ENCODE data around the gene EGLN2. TPM values are rescaled to one million over a fixed set of nuclear protein-coding genes. Genes with fewer than 3 reads are reported as not detected.

The EGLN2 gene
- total RNA-seq, 1 experiment from 2014 or later, result 135 TPM

DNA sequence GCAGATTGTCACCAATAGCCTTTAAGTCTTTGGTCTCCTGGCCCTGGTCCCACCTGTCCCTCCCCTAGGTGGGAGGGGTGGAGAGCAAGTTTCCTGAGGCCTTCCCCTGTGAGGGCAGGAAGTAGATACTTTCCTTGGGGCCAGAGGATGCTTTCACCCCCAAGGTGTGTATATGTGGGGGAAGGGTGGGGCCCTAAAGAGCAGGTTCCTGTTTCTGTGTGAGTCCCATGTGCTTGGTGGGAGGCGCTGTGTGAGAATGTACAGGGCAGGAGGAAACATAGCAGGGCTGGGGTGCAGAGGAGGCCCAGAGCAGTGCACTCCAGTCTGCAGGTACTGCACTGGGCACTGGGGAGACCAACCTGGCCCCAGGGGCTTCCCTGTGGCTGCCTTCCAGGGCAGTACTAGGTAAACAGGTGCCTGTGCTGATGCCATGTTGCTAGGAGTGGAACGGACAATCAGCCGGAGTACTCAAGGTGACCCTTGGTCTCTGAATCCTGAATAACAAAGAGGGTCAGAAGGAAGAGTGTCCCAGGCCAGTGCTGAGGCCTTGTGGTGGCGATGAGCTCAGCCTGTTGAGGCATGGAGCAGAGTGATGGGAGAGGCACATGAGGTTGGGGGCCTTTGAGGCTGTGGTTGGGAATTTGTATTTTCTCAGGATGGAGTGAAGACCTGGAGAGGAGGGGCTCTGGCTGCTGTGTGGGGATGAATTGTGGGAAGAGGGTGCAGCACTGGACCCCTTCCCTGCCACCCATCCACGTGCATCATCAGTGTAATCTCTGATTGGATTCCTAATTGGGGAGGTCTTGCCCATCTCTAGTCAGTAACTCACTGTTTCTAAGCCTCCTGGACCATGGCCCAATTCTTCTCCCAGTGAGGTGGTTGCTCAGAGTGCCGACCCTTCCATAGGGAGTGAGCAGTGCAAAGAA lies 5.1 kb downstream of the EGLN2 start:
- ChIA-PET POLR2A (no interaction called here), CTCF (interaction anchor here (1.2 kb wide), 1 partner anchor 27 kb away, joined by 4 read pairs; no protein-coding TSS in a partner anchor)
- no peak for DNase-seq
- intact Hi-C loops (cut with micrococcal nuclease; ENCODE audit: unreplicated experiment), result no loop called here
- Mint-ChIP-seq H3K27me3 (ENCODE audit: insufficient read depth, unreplicated experiment) (no peaks in the 10 kb centered on the region), H3K9me3 (ENCODE audit: unreplicated experiment) (no peaks in the 10 kb centered on the region), H3K27ac (ENCODE audit: unreplicated experiment) (peak overlapping the region; percentile 18), H3K4me1 (ENCODE audit: low read depth, unreplicated experiment) (peaks cover 34% of the 10 kb centered on the region), H3K4me3 (ENCODE audit: unreplicated experiment) (no peak overlapping the region), H3K36me3 (ENCODE audit: insufficient read depth, unreplicated experiment) (peaks cover 97% of the 10 kb centered on the region)
- no peaks in the 10 kb centered on the region for H3K9me3 ChIP-seq
- no peaks in the 10 kb centered on the region for H3K27me3 ChIP-seq (replicated peaks; ENCODE audit: control insufficient read depth, insufficient read depth, low read length)
- H3K4me3 ChIP-seq (ENCODE audit: low read depth, low read length), result no peak overlapping the region
- H3K36me3 ChIP-seq (ENCODE audit: control insufficient read depth, insufficient read depth, low read length), result peaks cover 29% of the 10 kb centered on the region
- BruUV-seq (replicated peaks), result no TSS peak
- TF ChIP-seq, protein P1, sequence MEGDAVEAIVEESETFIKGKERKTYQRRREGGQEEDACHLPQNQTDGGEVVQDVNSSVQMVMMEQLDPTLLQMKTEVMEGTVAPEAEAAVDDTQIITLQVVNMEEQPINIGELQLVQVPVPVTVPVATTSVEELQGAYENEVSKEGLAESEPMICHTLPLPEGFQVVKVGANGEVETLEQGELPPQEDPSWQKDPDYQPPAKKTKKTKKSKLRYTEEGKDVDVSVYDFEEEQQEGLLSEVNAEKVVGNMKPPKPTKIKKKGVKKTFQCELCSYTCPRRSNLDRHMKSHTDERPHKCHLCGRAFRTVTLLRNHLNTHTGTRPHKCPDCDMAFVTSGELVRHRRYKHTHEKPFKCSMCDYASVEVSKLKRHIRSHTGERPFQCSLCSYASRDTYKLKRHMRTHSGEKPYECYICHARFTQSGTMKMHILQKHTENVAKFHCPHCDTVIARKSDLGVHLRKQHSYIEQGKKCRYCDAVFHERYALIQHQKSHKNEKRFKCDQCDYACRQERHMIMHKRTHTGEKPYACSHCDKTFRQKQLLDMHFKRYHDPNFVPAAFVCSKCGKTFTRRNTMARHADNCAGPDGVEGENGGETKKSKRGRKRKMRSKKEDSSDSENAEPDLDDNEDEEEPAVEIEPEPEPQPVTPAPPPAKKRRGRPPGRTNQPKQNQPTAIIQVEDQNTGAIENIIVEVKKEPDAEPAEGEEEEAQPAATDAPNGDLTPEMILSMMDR (IDR thresholded peaks at IDR 0.05; ENCODE audit: insufficient read depth in 1 of 2, low read depth in 1 of 2, low read length in 1 of 2, severe bottlenecking in 1 of 2, unreplicated experiment in 1 of 2), result no peak
- H3K4me1 ChIP-seq, result peaks cover 7% of the 10 kb centered on the region

DNA sequence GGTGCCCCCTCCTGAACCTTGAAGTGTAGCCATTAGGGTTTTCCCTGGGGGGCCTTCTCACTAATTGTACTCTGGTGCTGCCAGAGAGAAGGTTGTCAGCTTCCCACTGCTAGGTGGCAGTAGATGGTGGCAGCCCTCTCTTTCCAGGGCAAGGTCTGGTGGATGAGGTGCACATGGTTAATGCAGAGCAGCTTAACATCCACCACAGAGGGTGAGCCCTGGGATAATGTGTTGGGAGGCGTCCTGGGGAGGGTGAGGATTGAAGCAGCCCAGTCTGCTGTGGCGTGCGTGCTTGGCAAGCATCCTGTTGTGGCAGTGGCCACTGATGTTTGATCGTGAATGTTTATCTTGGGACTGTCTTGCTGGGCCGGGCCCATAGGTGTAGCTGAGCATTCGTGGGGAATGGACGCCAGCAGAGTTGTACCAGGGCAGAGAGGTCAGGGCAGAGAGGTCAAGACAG lies 5.8 kb downstream of the EGLN2 start:
- Mint-ChIP-seq H3K4me3 (ENCODE audit: unreplicated experiment) (no peak overlapping the region), H3K4me1 (ENCODE audit: low read depth, unreplicated experiment) (peaks cover 34% of the 10 kb centered on the region), H3K27ac (ENCODE audit: unreplicated experiment) (no peak overlapping the region), H3K9me3 (ENCODE audit: unreplicated experiment) (no peaks in the 10 kb centered on the region), H3K27me3 (ENCODE audit: insufficient read depth, unreplicated experiment) (no peaks in the 10 kb centered on the region), H3K36me3 (ENCODE audit: insufficient read depth, unreplicated experiment) (peaks cover 97% of the 10 kb centered on the region)
- BruUV-seq (replicated peaks), result no TSS peak
- ChIA-PET CTCF (interaction anchor here (1.2 kb wide), 1 partner anchor 27 kb away, joined by 4 read pairs; no protein-coding TSS in a partner anchor), POLR2A (no interaction called here)
- Histone ChIP-seq H3K9me3 (no peaks in the 10 kb centered on the region), H3K27me3 (replicated peaks; ENCODE audit: control insufficient read depth, insufficient read depth, low read length) (no peaks in the 10 kb centered on the region), H3K4me1 (peaks cover 9% of the 10 kb centered on the region), H3K36me3 (ENCODE audit: control insufficient read depth, insufficient read depth, low read length) (peaks cover 33% of the 10 kb centered on the region), H3K4me3 (ENCODE audit: low read depth, low read length) (no peak overlapping the region)
- intact Hi-C loops (cut with micrococcal nuclease; ENCODE audit: unreplicated experiment), result loop anchor here (5.0 kb wide), 1 partner anchor 102 kb away; no protein-coding TSS in a partner anchor
- DNase-seq, result no peak
- TF ChIP-seq, protein P1 (IDR thresholded peaks at IDR 0.05; ENCODE audit: insufficient read depth in 1 of 2, low read depth in 1 of 2, low read length in 1 of 2, severe bottlenecking in 1 of 2, unreplicated experiment in 1 of 2), result no peak

DNA sequence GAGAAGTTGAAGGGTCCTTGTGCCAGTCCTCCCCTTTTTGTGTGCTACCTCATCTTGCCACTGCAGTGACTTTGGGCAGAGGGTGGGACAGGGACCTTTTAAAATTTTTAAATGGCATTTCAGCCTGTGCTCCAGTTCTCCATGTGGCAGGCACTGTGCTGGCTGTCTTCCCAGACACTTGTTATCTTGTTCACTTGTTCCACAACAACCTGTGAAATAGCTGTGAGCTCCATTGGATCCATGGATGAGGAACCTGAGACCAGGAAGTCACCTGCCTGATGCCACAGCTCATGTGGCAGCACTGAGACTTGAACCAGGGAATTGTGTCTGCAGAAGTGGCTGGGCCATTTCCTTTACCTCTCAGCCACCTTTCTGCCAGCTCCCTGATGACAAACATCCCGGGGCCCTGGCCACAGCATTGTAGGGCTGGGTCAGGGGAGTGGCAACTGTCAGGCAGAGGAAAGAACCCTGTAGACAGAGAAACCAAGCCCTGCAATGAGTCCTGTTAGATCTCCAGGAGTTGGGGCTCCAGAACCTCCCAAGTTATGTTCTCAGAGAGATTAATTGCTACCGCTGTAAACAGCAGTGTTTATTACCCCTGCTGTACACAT lies 6.4 kb downstream of the EGLN2 start:
- Mint-ChIP-seq H3K36me3 (ENCODE audit: insufficient read depth, unreplicated experiment) (peaks cover 97% of the 10 kb centered on the region), H3K27me3 (ENCODE audit: insufficient read depth, unreplicated experiment) (no peaks in the 10 kb centered on the region), H3K4me3 (ENCODE audit: unreplicated experiment) (no peak overlapping the region), H3K27ac (ENCODE audit: unreplicated experiment) (no peak overlapping the region), H3K4me1 (ENCODE audit: low read depth, unreplicated experiment) (peaks cover 36% of the 10 kb centered on the region), H3K9me3 (ENCODE audit: unreplicated experiment) (no peaks in the 10 kb centered on the region)
- CTCF ChIA-PET, result interaction anchor here (1.2 kb wide), 1 partner anchor 28 kb away, joined by 4 read pairs; no protein-coding TSS in a partner anchor
- Histone ChIP-seq H3K4me1 (peaks cover 13% of the 10 kb centered on the region), H3K27me3 (replicated peaks; ENCODE audit: control insufficient read depth, insufficient read depth, low read length) (no peaks in the 10 kb centered on the region), H3K36me3 (ENCODE audit: control insufficient read depth, insufficient read depth, low read length) (peaks cover 33% of the 10 kb centered on the region), H3K4me3 (ENCODE audit: low read depth, low read length) (no peak overlapping the region), H3K9me3 (no peaks in the 10 kb centered on the region)
- TF ChIP-seq, protein P1 (IDR thresholded peaks at IDR 0.05; ENCODE audit: insufficient read depth in 1 of 2, low read depth in 1 of 2, low read length in 1 of 2, severe bottlenecking in 1 of 2, unreplicated experiment in 1 of 2), result no peak
- DNase-seq, result no peak
- intact Hi-C loops (cut with micrococcal nuclease; ENCODE audit: unreplicated experiment), result loop anchor here (5.0 kb wide), 1 partner anchor 102 kb away; no protein-coding TSS in a partner anchor
- POLR2A ChIA-PET, result no interaction called here
- BruUV-seq (replicated peaks), result no TSS peak

Measured in Caco-2 (cell line).